PC-9 (cell line): ENCODE results near the gene ZNF429. TPM values are rescaled to one million over a fixed set of nuclear protein-coding genes. Genes with fewer than 3 reads are reported as not detected.

Source experiments
- BruUV-seq: library from RNA; stranded (reverse); fragments of 400-500 nt; replicated peaks from 2 replicates; lab custom pipeline; 2021; lab: Mats Ljungman, UMichigan
- CTCF ChIA-PET: fragments of 300-600 bp; sonication (Branson Sonifier 250); formaldehyde crosslinking; loops from one replicate; lab custom pipeline; 2022; ENCODE audit warnings: antibody characterized with exemption; lab: Charles Lee
- POLR2A ChIA-PET: fragments of 300-600 bp; sonication (Branson Sonifier 250); formaldehyde crosslinking; loops from one replicate; lab custom pipeline; 2022; ENCODE audit warnings: antibody characterized with exemption; ENCODE audit not compliant: unreplicated experiment; lab: Charles Lee
- DNase-seq, 2 experiments: peaks; one replicate each; pipeline versions ENCODE4 v3.0.0 to v3.0.0-alpha.2; 2015 to 2022; ENCODE audit warnings: mixed read lengths in 1 of 2
- H2AFZ ChIP-seq: fragments of 200-600 bp; sonication (generic); 2 replicates; pipeline ENCODE4 v1.8.1; 2017; ENCODE audit warnings: antibody characterized with exemption
- H3F3A ChIP-seq: fragments of 200-600 bp; sonication (generic); 2 replicates; pipeline ENCODE4 v1.8.1; 2017; ENCODE audit warnings: antibody characterized with exemption, mild to moderate bottlenecking, low read depth; ENCODE audit not compliant: insufficient read depth
- H3K27ac ChIP-seq: fragments of 200-600 bp; sonication (generic); 2 replicates; pipeline ENCODE4 v1.6.1; 2016; ENCODE audit warnings: mixed run types
- H3K27me3 ChIP-seq: fragments of 200-600 bp; sonication (generic); 2 replicates; pipeline ENCODE4 v1.6.1; 2016; ENCODE audit warnings: low read depth, mixed run types; ENCODE audit not compliant: insufficient read depth
- H3K36me3 ChIP-seq: fragments of 200-600 bp; sonication (generic); 2 replicates; pipeline ENCODE4 v1.6.1; 2016; ENCODE audit warnings: low read depth, mixed run types
- H3K4me1 ChIP-seq: fragments of 200-600 bp; sonication (generic); replicated peaks from 2 replicates; pipeline ENCODE4 v1.6.1; 2016; ENCODE audit warnings: mixed run types; ENCODE audit not compliant: insufficient read depth
- H3K4me2 ChIP-seq: fragments of 200-600 bp; sonication (generic); 2 replicates; pipeline ENCODE4 v1.6.1; 2017; ENCODE audit warnings: mixed run types
- H3K4me3 ChIP-seq: fragments of 200-600 bp; sonication (generic); 2 replicates; pipeline ENCODE4 v1.6.1; 2016; ENCODE audit warnings: mixed run types
- H3K79me2 ChIP-seq: fragments of 200-600 bp; sonication (generic); 2 replicates; pipeline ENCODE4 v1.6.1; 2017; ENCODE audit warnings: low read depth, mixed run types
- H3K9me2 ChIP-seq: fragments of 200-600 bp; sonication (generic); 2 replicates; pipeline ENCODE4 v1.8.1; 2017; ENCODE audit warnings: mild to moderate bottlenecking; ENCODE audit not compliant: insufficient read depth
- H3K9me3 ChIP-seq: fragments of 200-600 bp; sonication (generic); 2 replicates; pipeline ENCODE4 v1.8.1; 2016; ENCODE audit warnings: low read depth; ENCODE audit not compliant: insufficient read depth
- H4K20me1 ChIP-seq: fragments of 200-600 bp; sonication (generic); 2 replicates; pipeline ENCODE4 v1.8.1; 2017; ENCODE audit not compliant: insufficient read depth
- CTCF ChIP-seq: fragments of 200-600 bp; sonication (generic); conservative IDR thresholded peaks from 2 replicates; pipeline ENCODE4 v1.6.1; 2017; ENCODE audit warnings: mixed run types, antibody characterized with exemption, mild to moderate bottlenecking, moderate library complexity
- EZH2 ChIP-seq: fragments of 200-600 bp; sonication (generic); IDR thresholded peaks from 2 replicates; pipeline ENCODE4 v1.8.0; 2017; ENCODE audit warnings: antibody characterized with exemption, low read depth
- intact Hi-C: fragments of 100-400 bp; cut with micrococcal nuclease; formaldehyde crosslinking; loops from one replicate; pipeline ENCODE4 v1.10.0; 2022; ENCODE audit not compliant: unreplicated experiment
- total RNA-seq: library from RNA; stranded (reverse); gene quantifications from 2 replicates; pipeline ENCODE4 v1.2.3, GENCODE V29; 2021

ZNF429 gene
- total RNA-seq, 1 experiment from 2014 or later: 10.0 TPM

- no peak overlapping the region for H3K27ac ChIP-seq
- H3K4me1 ChIP-seq: no peaks in the 10 kb centered on the region
- H3K9me2 ChIP-seq: no peaks in the 10 kb centered on the region
- intact Hi-C loops: no loop called here
- no peaks in the 10 kb centered on the region for H4K20me1 ChIP-seq
- POLR2A ChIA-PET: interaction anchor here (0.6 kb wide), 1 partner anchor 198 kb away, joined by 3 read pairs; the partner anchor contains the start of gene ZNF100
- BruUV-seq: TSS peak; percentile 64
- TF ChIP-seq EZH2 (no peak), CTCF (no peak)
- H3K79me2 ChIP-seq: no peaks in the 10 kb centered on the region
- peak overlapping the region; percentile 66 for H2AFZ ChIP-seq
- peak overlapping the region; percentile 55 for H3K4me3 ChIP-seq
- H3K4me2 ChIP-seq: peak overlapping the region; percentile 68
- DNase-seq: peak; percentile 66 to 91
- H3K9me3 ChIP-seq: peaks cover 10% of the 10 kb centered on the region
- H3F3A ChIP-seq: no peaks in the 10 kb centered on the region
- H3K27me3 ChIP-seq: no peaks in the 10 kb centered on the region
- no peaks in the 10 kb centered on the region for H3K36me3 ChIP-seq
- CTCF ChIA-PET: no interaction called here
These were observed 63.6 kb downstream of the ZNF429 start for GRCh38 chr19:21568816-21569493.

GRCh38 chr19:21569494-21569865 lies 64.1 kb downstream of the ZNF429 start:
- H3K4me2 ChIP-seq: peak overlapping the region; percentile 68
- H3K27me3 ChIP-seq: no peaks in the 10 kb centered on the region
- H3K4me1 ChIP-seq: no peaks in the 10 kb centered on the region
- intact Hi-C loops: no loop called here
- no peak for TF ChIP-seq EZH2
- no peak for TF ChIP-seq CTCF
- peak overlapping the region; percentile 55; the same call in 1 of the 2 replicates for H3K4me3 ChIP-seq
- H3F3A ChIP-seq: no peaks in the 10 kb centered on the region
- no peaks in the 10 kb centered on the region for H3K79me2 ChIP-seq
- H3K36me3 ChIP-seq: no peaks in the 10 kb centered on the region
- POLR2A ChIA-PET: interaction anchor here (0.6 kb wide), 1 partner anchor 198 kb away, joined by 3 read pairs; the partner anchor contains the start of gene ZNF100
- H4K20me1 ChIP-seq: no peaks in the 10 kb centered on the region
- CTCF ChIA-PET: no interaction called here
- no peak overlapping the region for H3K27ac ChIP-seq
- peak; percentile 8 to 63 for DNase-seq
- H3K9me3 ChIP-seq: peaks cover 10% of the 10 kb centered on the region
- peak overlapping the region; percentile 66 for H2AFZ ChIP-seq
- no TSS peak for BruUV-seq
- H3K9me2 ChIP-seq: no peaks in the 10 kb centered on the region

GRCh38 chr19:21571316-21571715 lies 65.9 kb downstream of the ZNF429 start:
- Histone ChIP-seq H4K20me1 (no peaks in the 10 kb centered on the region), H2AFZ (no peak overlapping the region), H3K79me2 (no peaks in the 10 kb centered on the region), H3K27me3 (no peaks in the 10 kb centered on the region), H3K27ac (no peak overlapping the region), H3K4me2 (no peak overlapping the region), H3K4me3 (no peak overlapping the region), H3K4me1 (no peaks in the 10 kb centered on the region), H3K36me3 (no peaks in the 10 kb centered on the region), H3F3A (no peaks in the 10 kb centered on the region), H3K9me3 (peaks cover 10% of the 10 kb centered on the region), H3K9me2 (no peaks in the 10 kb centered on the region)
- ChIA-PET POLR2A (no interaction called here), CTCF (no interaction called here)
- TF ChIP-seq EZH2: no peak
- TF ChIP-seq CTCF: no peak
- no TSS peak for BruUV-seq
- intact Hi-C loops: no loop called here
- DNase-seq: no peak
